NB4 (cell line): ENCODE measurements around the gene MESD.

Source experiments
- DNase-seq: peaks from one replicate; pipeline ENCODE4 v3.0.0; 2010; ENCODE audit warnings: low read depth
- H3K4me3 ChIP-seq: one replicate; pipeline ENCODE4 v1.5.1; 2011; ENCODE audit warnings: mild to moderate bottlenecking, low read depth, low read length, moderate library complexity
- CTCF ChIP-seq: IDR thresholded peaks from one replicate; pipeline ENCODE4 v1.5.1; 2012; ENCODE audit warnings: low read depth, low read length
- MAX ChIP-seq: IDR thresholded peaks from 2 replicates; pipeline ENCODE4 v1.6.1; 2011; ENCODE audit warnings: low read depth, low read length
- MYC ChIP-seq: IDR thresholded peaks from 2 replicates; pipeline ENCODE4 v1.6.1; 2011; ENCODE audit warnings: low read depth, low read length
- POLR2A ChIP-seq: IDR thresholded peaks from 2 replicates; pipeline ENCODE4 v1.6.1; 2011; ENCODE audit warnings: mild to moderate bottlenecking; ENCODE audit not compliant: insufficient read length; ENCODE audit errors: extremely low read depth

Gene MESD

GRCh38 chr15:81011593-81011992, 22.0 kb upstream of the MESD start:
- H3K4me3 ChIP-seq, result no peak overlapping the region
- TF ChIP-seq MAX, result no peak
- no peak for TF ChIP-seq MYC
- no peak for TF ChIP-seq POLR2A
- TF ChIP-seq CTCF, result no peak
- DNase-seq, result no peak

GRCh38 chr15:81010086-81010485, 20.5 kb upstream of the MESD start:
- TF ChIP-seq POLR2A, result no peak
- no peak for TF ChIP-seq MAX
- no peak for TF ChIP-seq MYC
- no peak for TF ChIP-seq CTCF
- H3K4me3 ChIP-seq, result no peak overlapping the region
- no peak for DNase-seq

- TF ChIP-seq CTCF (no peak), MAX (no peak), POLR2A (no peak), MYC (no peak)
- DNase-seq, result no peak
- H3K4me3 ChIP-seq, result no peak overlapping the region
Observed at GRCh38 chr15:81008312-81008711, 18.7 kb upstream of the MESD start.

GRCh38 chr15:81007428-81008064, 17.9 kb upstream of the MESD start:
- no peak for TF ChIP-seq MAX
- no peak for TF ChIP-seq CTCF
- no peak for TF ChIP-seq POLR2A
- no peak for TF ChIP-seq MYC
- no peak overlapping the region for H3K4me3 ChIP-seq

GRCh38 chr15:81006124-81006523, 16.5 kb upstream of the MESD start:
- no peak for TF ChIP-seq POLR2A
- TF ChIP-seq MAX, result no peak
- TF ChIP-seq CTCF, result no peak
- no peak for TF ChIP-seq MYC
- no peak for DNase-seq
- no peak overlapping the region for H3K4me3 ChIP-seq

More at GRCh38 chr15:81007428-81008064, 17.9 kb upstream of the MESD start:
- no peak for DNase-seq

- no peak for DNase-seq
- no peak overlapping the region for H3K4me3 ChIP-seq
- TF ChIP-seq MAX, result no peak
- no peak for TF ChIP-seq CTCF
- no peak for TF ChIP-seq POLR2A
- no peak for TF ChIP-seq MYC
Observed at GRCh38 chr15:81003097-81003350, 13.4 kb upstream of the MESD start.
